ENCODE data around the gene STRN3. TPM values are rescaled to one million over a fixed set of nuclear protein-coding genes. Genes with fewer than 3 reads are reported as not detected.

STRN3 gene
- total RNA-seq, 1 donor from 2014 or later = 35.0 TPM

GRCh38 chr14:30960216-30960615, 66.0 kb downstream of the STRN3 start:
- Histone ChIP-seq H3K27me3 (no peaks in the 10 kb centered on the region), H3K4me1 (peaks cover 7% of the 10 kb centered on the region), H3K27ac (no peak overlapping the region), H3K4me3 (no peak overlapping the region), H3K9me3 (no peaks in the 10 kb centered on the region), H3K36me3 (peaks cover 7% of the 10 kb centered on the region)
- no peak for DNase-seq
- TF ChIP-seq, protein P1, sequence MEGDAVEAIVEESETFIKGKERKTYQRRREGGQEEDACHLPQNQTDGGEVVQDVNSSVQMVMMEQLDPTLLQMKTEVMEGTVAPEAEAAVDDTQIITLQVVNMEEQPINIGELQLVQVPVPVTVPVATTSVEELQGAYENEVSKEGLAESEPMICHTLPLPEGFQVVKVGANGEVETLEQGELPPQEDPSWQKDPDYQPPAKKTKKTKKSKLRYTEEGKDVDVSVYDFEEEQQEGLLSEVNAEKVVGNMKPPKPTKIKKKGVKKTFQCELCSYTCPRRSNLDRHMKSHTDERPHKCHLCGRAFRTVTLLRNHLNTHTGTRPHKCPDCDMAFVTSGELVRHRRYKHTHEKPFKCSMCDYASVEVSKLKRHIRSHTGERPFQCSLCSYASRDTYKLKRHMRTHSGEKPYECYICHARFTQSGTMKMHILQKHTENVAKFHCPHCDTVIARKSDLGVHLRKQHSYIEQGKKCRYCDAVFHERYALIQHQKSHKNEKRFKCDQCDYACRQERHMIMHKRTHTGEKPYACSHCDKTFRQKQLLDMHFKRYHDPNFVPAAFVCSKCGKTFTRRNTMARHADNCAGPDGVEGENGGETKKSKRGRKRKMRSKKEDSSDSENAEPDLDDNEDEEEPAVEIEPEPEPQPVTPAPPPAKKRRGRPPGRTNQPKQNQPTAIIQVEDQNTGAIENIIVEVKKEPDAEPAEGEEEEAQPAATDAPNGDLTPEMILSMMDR (IDR thresholded peaks at IDR 0.05) = no peak
- intact Hi-C loops (cut with DNase I) = no loop called here
- ATAC-seq = no peak

GRCh38 chr14:30958555-30959407, 67.4 kb downstream of the STRN3 start:
- Histone ChIP-seq H3K27ac (no peak overlapping the region), H3K27me3 (no peaks in the 10 kb centered on the region), H3K4me3 (no peak overlapping the region), H3K9me3 (no peaks in the 10 kb centered on the region), H3K36me3 (peaks cover 21% of the 10 kb centered on the region), H3K4me1 (peaks cover 7% of the 10 kb centered on the region)
- TF ChIP-seq, protein P1 (IDR thresholded peaks at IDR 0.05) = no peak
- intact Hi-C loops (cut with DNase I) = no loop called here
- ATAC-seq (no peak), DNase-seq (no peak)

GRCh38 chr14:30957813-30958370, 68.3 kb downstream of the STRN3 start:
- Histone ChIP-seq H3K36me3 (peaks cover 29% of the 10 kb centered on the region), H3K4me3 (no peak overlapping the region), H3K27me3 (no peaks in the 10 kb centered on the region), H3K27ac (no peak overlapping the region), H3K9me3 (no peaks in the 10 kb centered on the region), H3K4me1 (peaks cover 7% of the 10 kb centered on the region)
- DNase-seq (no peak), ATAC-seq (no peak)
- intact Hi-C loops (cut with DNase I) = no loop called here
- TF ChIP-seq, protein P1 (IDR thresholded peaks at IDR 0.05) = no peak

DNA sequence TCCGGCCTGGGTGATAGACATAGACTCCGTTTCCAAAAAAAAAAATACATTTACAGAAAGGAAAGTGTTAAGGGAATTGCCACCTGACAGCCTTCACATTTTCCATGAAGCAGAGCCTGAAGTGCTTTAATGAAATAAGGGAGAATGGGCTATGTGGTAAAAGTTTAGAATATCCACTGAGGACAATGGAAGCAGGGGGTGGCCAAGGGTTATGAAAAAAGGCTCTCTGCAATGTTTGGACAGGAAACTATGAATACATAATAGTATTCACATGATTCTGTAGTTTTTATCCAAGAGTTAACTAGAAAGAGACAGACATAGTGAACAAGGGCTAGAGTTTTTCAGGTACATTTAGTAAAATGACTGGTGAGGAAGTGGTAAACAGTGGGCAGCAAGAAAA, 76.5 kb downstream of the STRN3 start:
- H3K36me3 ChIP-seq = peaks cover 79% of the 10 kb centered on the region
- ATAC-seq = no peak

GRCh38 chr14:30943694-30944093, 82.5 kb downstream of the STRN3 start:
- TF ChIP-seq, protein P1 (IDR thresholded peaks at IDR 0.05) = no peak
- Histone ChIP-seq H3K4me3 (no peak overlapping the region), H3K4me1 (no peaks in the 10 kb centered on the region), H3K9me3 (no peaks in the 10 kb centered on the region), H3K36me3 (peaks cover 56% of the 10 kb centered on the region), H3K27ac (no peak overlapping the region), H3K27me3 (no peaks in the 10 kb centered on the region)
- intact Hi-C loops (cut with DNase I) = no loop called here
- ATAC-seq (peak; percentile 71), DNase-seq (no peak)

More for the DNA sequence above, 76.5 kb downstream of the STRN3 start:
- Histone ChIP-seq H3K27ac (no peak overlapping the region), H3K4me3 (no peak overlapping the region), H3K4me1 (no peaks in the 10 kb centered on the region), H3K27me3 (no peaks in the 10 kb centered on the region), H3K9me3 (no peaks in the 10 kb centered on the region)
- DNase-seq = no peak
- intact Hi-C loops (cut with DNase I) = no loop called here
- TF ChIP-seq, protein P1 (IDR thresholded peaks at IDR 0.05) = no peak

All from upper lobe of right lung (tissue), 1 donor.